ENCODE results near the gene RNF44. TPM values are rescaled to one million over a fixed set of nuclear protein-coding genes. Genes with fewer than 3 reads are reported as not detected.
"Not testable (repeated sequence)": the region's sequence is repeated elsewhere in the genome, so short reads cannot be mapped to it uniquely, and the experiment has no call there.

RNF44 gene
- total and polyA plus RNA-seq, 2 donors = 8.1 to 25.8 TPM

GRCh38 chr5:176513788-176514187, 23.4 kb downstream of the RNF44 start:
- Histone ChIP-seq H3K27ac (ENCODE audit: low read depth) (no peak overlapping the region), H3K4me1 (ENCODE audit: insufficient read depth) (no peaks in the 10 kb centered on the region), H3K36me3 (ENCODE audit: insufficient read depth) (no peaks in the 10 kb centered on the region), H3K4me3 (ENCODE audit: low read depth, low read length) (no peak overlapping the region)
- 78% methylated on average over 12 of the region's 12 CpGs for WGBS
- no peak for DNase-seq (ENCODE audit: extremely low spot score)

GRCh38 chr5:176508603-176509002, 28.6 kb downstream of the RNF44 start:
- 66% methylated on average over 4 of the region's 4 CpGs for WGBS
- H3K27ac ChIP-seq (ENCODE audit: low read depth) = no peak overlapping the region
- peaks cover 5% of the 10 kb centered on the region for H3K36me3 ChIP-seq (ENCODE audit: insufficient read depth)

GRCh38 chr5:176507911-176508310, 29.3 kb downstream of the RNF44 start:
- H3K27ac ChIP-seq (ENCODE audit: low read depth) = no peak overlapping the region
- no peaks in the 10 kb centered on the region for H3K4me1 ChIP-seq (ENCODE audit: insufficient read depth)
- WGBS = 89% methylated on average over 2 of the region's 2 CpGs
- H3K4me3 ChIP-seq (ENCODE audit: low read depth, low read length) = no peak overlapping the region
- peaks cover 5% of the 10 kb centered on the region for H3K36me3 ChIP-seq (ENCODE audit: insufficient read depth)
- DNase-seq (ENCODE audit: extremely low spot score) = no peak

More at GRCh38 chr5:176508603-176509002, 28.6 kb downstream of the RNF44 start:
- no peak overlapping the region for H3K4me3 ChIP-seq (ENCODE audit: low read depth, low read length)
- H3K4me1 ChIP-seq (ENCODE audit: insufficient read depth) = no peaks in the 10 kb centered on the region
- no peak for DNase-seq (ENCODE audit: extremely low spot score)

GRCh38 chr5:176503496-176503895, 33.7 kb downstream of the RNF44 start:
- H3K4me3 ChIP-seq (ENCODE audit: low read depth, low read length) = no peak overlapping the region
- 67% methylated on average over 5 of the region's 5 CpGs for whole genome bisulfite sequencing
- no peak for DNase-seq (ENCODE audit: extremely low spot score)

GRCh38 chr5:176501333-176501732, 35.9 kb downstream of the RNF44 start:
- 97% methylated on average over 1 of the region's 1 CpG for WGBS
- H3K4me1 ChIP-seq (ENCODE audit: insufficient read depth) = no peaks in the 10 kb centered on the region
- no peak overlapping the region for H3K27ac ChIP-seq (ENCODE audit: low read depth)
- peaks cover 19% of the 10 kb centered on the region for H3K36me3 ChIP-seq (ENCODE audit: insufficient read depth)
- DNase-seq (ENCODE audit: extremely low spot score) = no peak
- no peak overlapping the region for H3K4me3 ChIP-seq (ENCODE audit: low read depth, low read length)

More at GRCh38 chr5:176503496-176503895, 33.7 kb downstream of the RNF44 start:
- no peak overlapping the region for H3K27ac ChIP-seq (ENCODE audit: low read depth)
- H3K36me3 ChIP-seq (ENCODE audit: insufficient read depth) = peaks cover 18% of the 10 kb centered on the region
- H3K4me1 ChIP-seq (ENCODE audit: insufficient read depth) = no peaks in the 10 kb centered on the region

GRCh38 chr5:176500511-176500910, 36.7 kb downstream of the RNF44 start:
- DNase-seq (ENCODE audit: extremely low spot score) = no peak
- Histone ChIP-seq H3K4me3 (ENCODE audit: low read depth, low read length) (no peak overlapping the region), H3K36me3 (ENCODE audit: insufficient read depth) (peaks cover 20% of the 10 kb centered on the region), H3K27ac (ENCODE audit: low read depth) (no peak overlapping the region), H3K4me1 (ENCODE audit: insufficient read depth) (no peaks in the 10 kb centered on the region)
- WGBS = 96% methylated on average over 3 of the region's 3 CpGs

- H3K4me1 ChIP-seq (ENCODE audit: insufficient read depth) = no peaks in the 10 kb centered on the region
- H3K36me3 ChIP-seq (ENCODE audit: insufficient read depth) = peaks cover 19% of the 10 kb centered on the region
- 94% methylated on average over 5 of the region's 5 CpGs for WGBS
- DNase-seq (ENCODE audit: extremely low spot score) = no peak
- H3K4me3 ChIP-seq (ENCODE audit: low read depth, low read length) = no peak overlapping the region
- no peak overlapping the region for H3K27ac ChIP-seq (ENCODE audit: low read depth)
These were observed 37.9 kb downstream of the RNF44 start for GRCh38 chr5:176499273-176499672.

- no peaks in the 10 kb centered on the region for H3K4me1 ChIP-seq (ENCODE audit: insufficient read depth)
These were observed 39.4 kb downstream of the RNF44 start for GRCh38 chr5:176497852-176498251.

GRCh38 chr5:176492431-176492830, 44.8 kb downstream of the RNF44 start:
- H3K4me3 ChIP-seq (ENCODE audit: low read depth, low read length) = no peak overlapping the region
- H3K36me3 ChIP-seq (ENCODE audit: insufficient read depth) = peaks cover 4% of the 10 kb centered on the region
- peaks cover 2% of the 10 kb centered on the region for H3K4me1 ChIP-seq (ENCODE audit: insufficient read depth)
- H3K27ac ChIP-seq (ENCODE audit: low read depth) = no peak overlapping the region
- DNase-seq (ENCODE audit: extremely low spot score) = no peak
- WGBS = 62% methylated on average over 3 of the region's 3 CpGs

More at GRCh38 chr5:176497852-176498251, 39.4 kb downstream of the RNF44 start:
- Histone ChIP-seq H3K4me3 (ENCODE audit: low read depth, low read length) (no peak overlapping the region), H3K27ac (ENCODE audit: low read depth) (no peak overlapping the region), H3K36me3 (ENCODE audit: insufficient read depth) (peaks cover 16% of the 10 kb centered on the region)
- 91% methylated on average over 9 of the region's 9 CpGs for WGBS
- DNase-seq (ENCODE audit: extremely low spot score) = no peak

- Histone ChIP-seq H3K4me3 (ENCODE audit: low read depth, low read length) (no peak overlapping the region), H3K36me3 (ENCODE audit: insufficient read depth) (peaks cover 4% of the 10 kb centered on the region), H3K27ac (ENCODE audit: low read depth) (no peak overlapping the region), H3K4me1 (ENCODE audit: insufficient read depth) (peaks cover 2% of the 10 kb centered on the region)
- 85% methylated on average over 8 of the region's 8 CpGs for WGBS
- no peak for DNase-seq (ENCODE audit: extremely low spot score)
These were observed 45.3 kb downstream of the RNF44 start for GRCh38 chr5:176491901-176492300.

GRCh38 chr5:176491101-176491502, 46.1 kb downstream of the RNF44 start:
- Histone ChIP-seq H3K4me3 (ENCODE audit: low read depth, low read length) (no peak overlapping the region), H3K4me1 (ENCODE audit: insufficient read depth) (peaks cover 2% of the 10 kb centered on the region), H3K27ac (ENCODE audit: low read depth) (no peak overlapping the region), H3K36me3 (ENCODE audit: insufficient read depth) (no peaks in the 10 kb centered on the region)
- no peak for DNase-seq (ENCODE audit: extremely low spot score)
- WGBS = 72% methylated on average over 3 of the region's 3 CpGs

- Histone ChIP-seq H3K4me1 (ENCODE audit: insufficient read depth) (peaks cover 2% of the 10 kb centered on the region), H3K36me3 (ENCODE audit: insufficient read depth) (peaks cover 1% of the 10 kb centered on the region), H3K4me3 (ENCODE audit: low read depth, low read length) (no peak overlapping the region), H3K27ac (ENCODE audit: low read depth) (no peak overlapping the region)
- DNase-seq (ENCODE audit: extremely low spot score) = no peak
- 82% methylated on average over 1 of the region's 1 CpG for WGBS
These were observed 46.9 kb downstream of the RNF44 start for GRCh38 chr5:176490301-176490700.

GRCh38 chr5:176489077-176489476, 48.1 kb downstream of the RNF44 start:
- WGBS = 96% methylated on average over 1 of the region's 1 CpG
- Histone ChIP-seq H3K4me3 (ENCODE audit: low read depth, low read length) (no peak overlapping the region), H3K27ac (ENCODE audit: low read depth) (no peak overlapping the region), H3K4me1 (ENCODE audit: insufficient read depth) (peaks cover 2% of the 10 kb centered on the region), H3K36me3 (ENCODE audit: insufficient read depth) (peaks cover 1% of the 10 kb centered on the region)
- no peak for DNase-seq (ENCODE audit: extremely low spot score)

- H3K4me3 ChIP-seq (ENCODE audit: low read depth, low read length); H3K27ac ChIP-seq (ENCODE audit: low read depth); H3K4me1 ChIP-seq (ENCODE audit: insufficient read depth); H3K36me3 ChIP-seq (ENCODE audit: insufficient read depth); DNase-seq (ENCODE audit: extremely low spot score): not testable (repeated sequence)
- 95% methylated on average over 4 of the region's 4 CpGs for WGBS
These were observed 50.0 kb downstream of the RNF44 start for GRCh38 chr5:176487160-176487559.

GRCh38 chr5:176486189-176486757, 50.9 kb downstream of the RNF44 start:
- Histone ChIP-seq H3K4me1 (ENCODE audit: insufficient read depth) (peaks cover 2% of the 10 kb centered on the region), H3K36me3 (ENCODE audit: insufficient read depth) (peaks cover 1% of the 10 kb centered on the region), H3K27ac (ENCODE audit: low read depth) (no peak overlapping the region), H3K4me3 (ENCODE audit: low read depth, low read length) (no peak overlapping the region)
- no peak for DNase-seq (ENCODE audit: extremely low spot score)
- 90% methylated on average over 7 of the region's 7 CpGs for WGBS
